ENCODE results near the gene LRRC8B.

DNA sequence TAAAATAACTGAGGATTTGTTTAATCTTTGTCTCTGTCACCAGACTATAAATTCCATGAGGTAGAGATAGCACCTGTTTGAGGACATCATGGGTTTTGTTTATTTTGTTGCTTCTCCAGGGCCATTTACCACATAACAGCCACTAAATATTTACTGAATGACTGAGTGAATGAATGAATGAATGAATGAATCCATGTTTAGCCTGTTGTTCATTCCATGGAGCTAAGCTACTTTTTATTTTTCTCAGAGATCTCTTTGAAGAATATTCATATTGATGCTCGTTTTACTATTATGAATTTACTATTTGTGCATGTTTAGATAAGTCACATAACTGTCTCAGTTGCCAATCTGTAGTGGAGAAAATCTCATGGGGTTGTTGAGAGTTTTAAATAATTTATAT, 17.7 kb downstream of the LRRC8B start:
- TF ChIP-seq POLR2A (IDR thresholded peaks at IDR 0.05) (no peak), EP300 (IDR thresholded peaks at IDR 0.05) (no peak)
- TF ChIP-seq, protein P1, sequence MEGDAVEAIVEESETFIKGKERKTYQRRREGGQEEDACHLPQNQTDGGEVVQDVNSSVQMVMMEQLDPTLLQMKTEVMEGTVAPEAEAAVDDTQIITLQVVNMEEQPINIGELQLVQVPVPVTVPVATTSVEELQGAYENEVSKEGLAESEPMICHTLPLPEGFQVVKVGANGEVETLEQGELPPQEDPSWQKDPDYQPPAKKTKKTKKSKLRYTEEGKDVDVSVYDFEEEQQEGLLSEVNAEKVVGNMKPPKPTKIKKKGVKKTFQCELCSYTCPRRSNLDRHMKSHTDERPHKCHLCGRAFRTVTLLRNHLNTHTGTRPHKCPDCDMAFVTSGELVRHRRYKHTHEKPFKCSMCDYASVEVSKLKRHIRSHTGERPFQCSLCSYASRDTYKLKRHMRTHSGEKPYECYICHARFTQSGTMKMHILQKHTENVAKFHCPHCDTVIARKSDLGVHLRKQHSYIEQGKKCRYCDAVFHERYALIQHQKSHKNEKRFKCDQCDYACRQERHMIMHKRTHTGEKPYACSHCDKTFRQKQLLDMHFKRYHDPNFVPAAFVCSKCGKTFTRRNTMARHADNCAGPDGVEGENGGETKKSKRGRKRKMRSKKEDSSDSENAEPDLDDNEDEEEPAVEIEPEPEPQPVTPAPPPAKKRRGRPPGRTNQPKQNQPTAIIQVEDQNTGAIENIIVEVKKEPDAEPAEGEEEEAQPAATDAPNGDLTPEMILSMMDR (IDR thresholded peaks at IDR 0.05): no peak

All from ovary (tissue), 3 donors.